Memory B cell (primary cell): ENCODE results near the gene ABCC9.

Experiments
- ATAC-seq: fragments of 150-1000 bp; cut with Tn5 transposase; 2 replicates; pipeline ENCODE4 v1.10.0; 2021; ENCODE audit warnings: low read depth, mild to moderate bottlenecking, moderate library complexity
- DNase-seq, 2 donors: peaks; one replicate each; pipeline ENCODE4 v3.0.0; 2022; ENCODE audit warnings: low spot score in 2 of 2
- H3K27ac Mint-ChIP-seq: one replicate; pipeline ENCODE4 v1.8.0; 2022; ENCODE audit warnings: mild to moderate bottlenecking, moderate library complexity, mixed read lengths
- H3K27me3 Mint-ChIP-seq: one replicate; pipeline ENCODE4 v1.8.0; 2022; ENCODE audit warnings: mixed read lengths
- H3K36me3 Mint-ChIP-seq: one replicate; pipeline ENCODE4 v1.8.0; 2022; ENCODE audit warnings: mild to moderate bottlenecking, mixed read lengths
- H3K4me1 Mint-ChIP-seq: one replicate; pipeline ENCODE4 v1.8.0; 2022; ENCODE audit warnings: mixed read lengths
- H3K4me3 Mint-ChIP-seq: one replicate; pipeline ENCODE4 v1.8.0; 2022; ENCODE audit warnings: mild to moderate bottlenecking, moderate library complexity, mixed read lengths
- H3K9me3 Mint-ChIP-seq: one replicate; pipeline ENCODE4 v1.8.0; 2022; ENCODE audit warnings: mixed read lengths

Gene ABCC9

GRCh38 chr12:21881965-21882364 lies 59.3 kb downstream of the ABCC9 start:
- H3K36me3 Mint-ChIP-seq: no peaks in the 10 kb centered on the region
- peaks cover 1% of the 10 kb centered on the region for H3K9me3 Mint-ChIP-seq
- H3K27me3 Mint-ChIP-seq: no peaks in the 10 kb centered on the region
- H3K4me1 Mint-ChIP-seq: no peaks in the 10 kb centered on the region
- no peak overlapping the region for H3K27ac Mint-ChIP-seq
- H3K4me3 Mint-ChIP-seq: no peak overlapping the region
- ATAC-seq (no peak), DNase-seq (no peak)

- H3K27ac Mint-ChIP-seq: no peak overlapping the region
- H3K36me3 Mint-ChIP-seq: no peaks in the 10 kb centered on the region
- H3K4me3 Mint-ChIP-seq: no peak overlapping the region
Observed at GRCh38 chr12:21879312-21879711, 61.9 kb downstream of the ABCC9 start.

GRCh38 chr12:21877293-21877982 lies 63.8 kb downstream of the ABCC9 start:
- no peaks in the 10 kb centered on the region for H3K4me1 Mint-ChIP-seq
- H3K4me3 Mint-ChIP-seq: no peak overlapping the region
- H3K36me3 Mint-ChIP-seq: no peaks in the 10 kb centered on the region
- ATAC-seq: no peak
- no peak overlapping the region for H3K27ac Mint-ChIP-seq
- no peak for DNase-seq
- peaks cover 4% of the 10 kb centered on the region for H3K9me3 Mint-ChIP-seq
- H3K27me3 Mint-ChIP-seq: no peaks in the 10 kb centered on the region

More at GRCh38 chr12:21879312-21879711, 61.9 kb downstream of the ABCC9 start:
- Mint-ChIP-seq H3K27me3 (no peaks in the 10 kb centered on the region), H3K9me3 (no peaks in the 10 kb centered on the region), H3K4me1 (no peaks in the 10 kb centered on the region)
- no peak for DNase-seq
- ATAC-seq: no peak

GRCh38 chr12:21865846-21866245 lies 75.4 kb downstream of the ABCC9 start:
- H3K9me3 Mint-ChIP-seq: peaks cover 2% of the 10 kb centered on the region
- H3K27me3 Mint-ChIP-seq: no peaks in the 10 kb centered on the region
- H3K27ac Mint-ChIP-seq: no peak overlapping the region
- H3K36me3 Mint-ChIP-seq: no peaks in the 10 kb centered on the region
- H3K4me3 Mint-ChIP-seq: no peak overlapping the region
- ATAC-seq (no peak), DNase-seq (no peak)
- no peaks in the 10 kb centered on the region for H3K4me1 Mint-ChIP-seq

GRCh38 chr12:21860534-21860933 lies 80.7 kb downstream of the ABCC9 start:
- ATAC-seq (no peak), DNase-seq (no peak)
- H3K27me3 Mint-ChIP-seq: no peaks in the 10 kb centered on the region
- no peak overlapping the region for H3K4me3 Mint-ChIP-seq
- peaks cover 2% of the 10 kb centered on the region for H3K9me3 Mint-ChIP-seq
- H3K36me3 Mint-ChIP-seq: no peaks in the 10 kb centered on the region
- no peaks in the 10 kb centered on the region for H3K4me1 Mint-ChIP-seq
- H3K27ac Mint-ChIP-seq: no peak overlapping the region

- H3K27ac Mint-ChIP-seq: no peak overlapping the region
- no peak for ATAC-seq
- peaks cover 2% of the 10 kb centered on the region for H3K9me3 Mint-ChIP-seq
- H3K36me3 Mint-ChIP-seq: no peaks in the 10 kb centered on the region
- no peaks in the 10 kb centered on the region for H3K27me3 Mint-ChIP-seq
- DNase-seq: no peak
- H3K4me1 Mint-ChIP-seq: no peaks in the 10 kb centered on the region
- no peak overlapping the region for H3K4me3 Mint-ChIP-seq
Observed at GRCh38 chr12:21860128-21860527, 81.1 kb downstream of the ABCC9 start.

- Mint-ChIP-seq H3K27ac (no peak overlapping the region), H3K36me3 (no peaks in the 10 kb centered on the region), H3K27me3 (peaks cover 2% of the 10 kb centered on the region), H3K4me3 (no peak overlapping the region), H3K9me3 (no peaks in the 10 kb centered on the region), H3K4me1 (no peaks in the 10 kb centered on the region)
- DNase-seq (no peak), ATAC-seq (no peak)
Observed at GRCh38 chr12:21852251-21852650, 89.0 kb downstream of the ABCC9 start.

GRCh38 chr12:21851151-21851550 lies 90.1 kb downstream of the ABCC9 start:
- Mint-ChIP-seq H3K4me3 (no peak overlapping the region), H3K36me3 (no peaks in the 10 kb centered on the region), H3K9me3 (no peaks in the 10 kb centered on the region), H3K27ac (no peak overlapping the region), H3K27me3 (peaks cover 2% of the 10 kb centered on the region), H3K4me1 (no peaks in the 10 kb centered on the region)
- DNase-seq (no peak), ATAC-seq (no peak)

GRCh38 chr12:21850419-21850818 lies 90.8 kb downstream of the ABCC9 start:
- peaks cover 2% of the 10 kb centered on the region for H3K27me3 Mint-ChIP-seq
- DNase-seq (no peak), ATAC-seq (no peak)
- H3K4me1 Mint-ChIP-seq: no peaks in the 10 kb centered on the region
- no peaks in the 10 kb centered on the region for H3K9me3 Mint-ChIP-seq
- no peaks in the 10 kb centered on the region for H3K36me3 Mint-ChIP-seq
- no peak overlapping the region for H3K4me3 Mint-ChIP-seq
- H3K27ac Mint-ChIP-seq: no peak overlapping the region

- Mint-ChIP-seq H3K4me3 (no peak overlapping the region), H3K27me3 (peaks cover 2% of the 10 kb centered on the region), H3K36me3 (no peaks in the 10 kb centered on the region), H3K9me3 (no peaks in the 10 kb centered on the region), H3K27ac (no peak overlapping the region), H3K4me1 (no peaks in the 10 kb centered on the region)
- DNase-seq (no peak), ATAC-seq (no peak)
Observed at GRCh38 chr12:21849878-21850277, 91.3 kb downstream of the ABCC9 start.

- no peak overlapping the region for H3K27ac Mint-ChIP-seq
- no peak overlapping the region for H3K4me3 Mint-ChIP-seq
- no peaks in the 10 kb centered on the region for H3K36me3 Mint-ChIP-seq
- no peaks in the 10 kb centered on the region for H3K9me3 Mint-ChIP-seq
- no peak for DNase-seq
- peaks cover 2% of the 10 kb centered on the region for H3K27me3 Mint-ChIP-seq
- H3K4me1 Mint-ChIP-seq: no peaks in the 10 kb centered on the region
- ATAC-seq: no peak
Observed at GRCh38 chr12:21848192-21848591, 93.0 kb downstream of the ABCC9 start.

GRCh38 chr12:21843795-21844194 lies 97.4 kb downstream of the ABCC9 start:
- H3K36me3 Mint-ChIP-seq: no peaks in the 10 kb centered on the region
- ATAC-seq: no peak
- no peaks in the 10 kb centered on the region for H3K9me3 Mint-ChIP-seq
- H3K4me1 Mint-ChIP-seq: no peaks in the 10 kb centered on the region
- H3K27me3 Mint-ChIP-seq: peaks cover 4% of the 10 kb centered on the region
- H3K27ac Mint-ChIP-seq: no peak overlapping the region
- H3K4me3 Mint-ChIP-seq: no peak overlapping the region
- DNase-seq: no peak

GRCh38 chr12:21839776-21840175 lies 101.5 kb downstream of the ABCC9 start:
- H3K36me3 Mint-ChIP-seq: no peaks in the 10 kb centered on the region
- no peaks in the 10 kb centered on the region for H3K4me1 Mint-ChIP-seq
- H3K27me3 Mint-ChIP-seq: peaks cover 2% of the 10 kb centered on the region
- H3K9me3 Mint-ChIP-seq: no peaks in the 10 kb centered on the region
- DNase-seq: no peak
- H3K27ac Mint-ChIP-seq: no peak overlapping the region
- H3K4me3 Mint-ChIP-seq: no peak overlapping the region
- no peak for ATAC-seq

- no peaks in the 10 kb centered on the region for H3K36me3 Mint-ChIP-seq
- no peaks in the 10 kb centered on the region for H3K9me3 Mint-ChIP-seq
- ATAC-seq: no peak
- no peaks in the 10 kb centered on the region for H3K4me1 Mint-ChIP-seq
- no peak overlapping the region for H3K27ac Mint-ChIP-seq
- H3K4me3 Mint-ChIP-seq: no peak overlapping the region
- DNase-seq: no peak
- peaks cover 2% of the 10 kb centered on the region for H3K27me3 Mint-ChIP-seq
Observed at GRCh38 chr12:21837847-21838246, 103.4 kb downstream of the ABCC9 start.

GRCh38 chr12:21831791-21832344 lies 109.4 kb downstream of the ABCC9 start:
- Mint-ChIP-seq H3K4me3 (no peak overlapping the region), H3K27me3 (peaks cover 2% of the 10 kb centered on the region), H3K36me3 (no peaks in the 10 kb centered on the region), H3K9me3 (peaks cover 3% of the 10 kb centered on the region), H3K27ac (no peak overlapping the region), H3K4me1 (no peaks in the 10 kb centered on the region)
- DNase-seq (no peak), ATAC-seq (no peak)
